Measurements from ENCODE around the gene UBR4. TPM values are rescaled to one million over a fixed set of nuclear protein-coding genes. Genes with fewer than 3 reads are reported as not detected.

The UBR4 gene
- polyA plus RNA-seq, 3 donors, result 44.3 to 93.8 (median 49.4) TPM

- Histone ChIP-seq H3K4me2 (replicated peaks; ENCODE audit: extremely low read depth, low read length, poor library complexity, severe bottlenecking) (no peak overlapping the region), H3K9ac (ENCODE audit: insufficient read depth, low read length, poor library complexity, severe bottlenecking) (no peak overlapping the region), H3K4me1 (ENCODE audit: control insufficient read depth in 1 of 2, insufficient read depth in 2 of 2, low read length in 2 of 2) (no peaks in the 10 kb centered on the region), H3K9me3 (replicated peaks in 1 of 2; ENCODE audit: control insufficient read depth in 1 of 2, insufficient read depth in 1 of 2, low read length in 2 of 2) (no peaks in the 10 kb centered on the region), H2AFZ (ENCODE audit: insufficient read depth, low read depth, low read length, poor library complexity, severe bottlenecking) (no peak overlapping the region), H4K20me1 (ENCODE audit: insufficient read depth, low read length) (peaks cover 52% of the 10 kb centered on the region), H3K27ac (ENCODE audit: low read depth in 1 of 2, low read length in 2 of 2) (no peak overlapping the region), H3K4me3 (replicated peaks in 1 of 3; ENCODE audit: low read depth in 2 of 3, low read length in 3 of 3) (no peak overlapping the region), H3K36me3 (replicated peaks in 1 of 2; ENCODE audit: control insufficient read depth in 1 of 2, insufficient read depth in 2 of 2, low read length in 2 of 2) (peaks cover 81 to 89% of the 10 kb centered on the region in 2 donors), H3K79me2 (ENCODE audit: insufficient read depth, low read length) (peaks cover 32% of the 10 kb centered on the region), H3K27me3 (ENCODE audit: control insufficient read depth in 2 of 2, insufficient read depth in 2 of 2, low read length in 2 of 2) (no peaks in the 10 kb centered on the region)
- no CpG with 5 or more reads among the region's 2 CpGs for WGBS (ENCODE audit: insufficient coverage)
- no peak for DNase-seq
- intact Hi-C loops (cut with micrococcal nuclease), result no loop called here
- Mint-ChIP-seq H3K36me3 (peaks cover 73 to 93% of the 10 kb centered on the region in 2 donors), H3K4me1 (no peaks in the 10 kb centered on the region), H3K4me3 (no peak overlapping the region), H3K27me3 (ENCODE audit: low read depth in 3 of 3) (no peaks in the 10 kb centered on the region), H3K9me3 (no peaks in the 10 kb centered on the region), H3K27ac (no peak overlapping the region)
- TF ChIP-seq CTCF (IDR thresholded peaks at IDR 0.05), result no peak
Observed at GRCh38 chr1:19197845-19198244, 12.2 kb downstream of the UBR4 start.

DNA sequence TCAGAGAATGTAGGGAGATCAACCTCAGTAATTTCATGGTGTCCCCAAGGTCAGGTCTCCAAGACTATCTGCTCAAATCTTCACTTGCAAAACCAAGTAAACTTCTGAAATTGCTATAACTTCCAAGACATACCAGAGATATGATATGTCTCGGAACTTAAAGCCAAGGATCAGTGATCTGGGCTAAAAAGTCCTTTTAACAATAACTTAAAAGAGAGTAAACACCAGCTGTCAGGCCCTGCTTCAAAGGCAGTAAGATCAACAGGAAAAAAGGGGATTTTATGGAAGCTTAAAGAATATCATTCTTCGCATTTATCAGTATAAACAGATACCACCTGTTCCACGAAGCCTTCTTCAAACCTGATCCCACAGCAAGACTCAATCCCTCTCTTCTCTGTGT is 13.7 kb downstream of the UBR4 start:
- Histone ChIP-seq H4K20me1 (ENCODE audit: insufficient read depth, low read length) (peaks cover 37% of the 10 kb centered on the region), H3K27me3 (ENCODE audit: control insufficient read depth in 2 of 2, insufficient read depth in 2 of 2, low read length in 2 of 2) (no peaks in the 10 kb centered on the region), H3K36me3 (replicated peaks in 1 of 2; ENCODE audit: control insufficient read depth in 1 of 2, insufficient read depth in 2 of 2, low read length in 2 of 2) (peaks cover 90 to 94% of the 10 kb centered on the region in 2 donors), H3K27ac (ENCODE audit: low read depth in 1 of 2, low read length in 2 of 2) (no peak overlapping the region), H3K4me2 (replicated peaks; ENCODE audit: extremely low read depth, low read length, poor library complexity, severe bottlenecking) (no peak overlapping the region), H3K9ac (ENCODE audit: insufficient read depth, low read length, poor library complexity, severe bottlenecking) (no peak overlapping the region), H3K9me3 (replicated peaks in 1 of 2; ENCODE audit: control insufficient read depth in 1 of 2, insufficient read depth in 1 of 2, low read length in 2 of 2) (no peaks in the 10 kb centered on the region), H2AFZ (ENCODE audit: insufficient read depth, low read depth, low read length, poor library complexity, severe bottlenecking) (no peak overlapping the region), H3K4me1 (ENCODE audit: control insufficient read depth in 1 of 2, insufficient read depth in 2 of 2, low read length in 2 of 2) (no peaks in the 10 kb centered on the region), H3K79me2 (ENCODE audit: insufficient read depth, low read length) (peaks cover 17% of the 10 kb centered on the region), H3K4me3 (replicated peaks in 1 of 3; ENCODE audit: low read depth in 2 of 3, low read length in 3 of 3) (no peak overlapping the region)
- no CpG with 5 or more reads among the region's 3 CpGs for WGBS (ENCODE audit: insufficient coverage)
- peaks cover 80 to 97% of the 10 kb centered on the region in 2 donors for H3K36me3 Mint-ChIP-seq
- DNase-seq, result no peak
- no peak overlapping the region for H3K4me3 Mint-ChIP-seq
- intact Hi-C loops (cut with micrococcal nuclease), result no loop called here
- H3K4me1 Mint-ChIP-seq, result no peaks in the 10 kb centered on the region
- no peak for TF ChIP-seq CTCF (IDR thresholded peaks at IDR 0.05)
- H3K9me3 Mint-ChIP-seq, result peaks cover 0 to 1% (median 0%) of the 10 kb centered on the region in 7 donors
- H3K27ac Mint-ChIP-seq, result no peak overlapping the region
- H3K27me3 Mint-ChIP-seq (ENCODE audit: low read depth in 3 of 3), result no peaks in the 10 kb centered on the region

Data from CD14-positive monocyte (primary cell).